AG10803 (cell line): ENCODE measurements around the gene AKNA.

ENCODE experiments used
- DNase-seq: peaks from one replicate; pipeline ENCODE4 v3.0.0; 2010; ENCODE audit warnings: low read depth
- H3K4me3 ChIP-seq: 2 replicates; pipeline ENCODE4 v1.5.1; 2011; ENCODE audit warnings: mild to moderate bottlenecking, low read length, control low read depth
- CTCF ChIP-seq: conservative IDR thresholded peaks from 2 replicates; pipeline ENCODE4 v1.5.1; 2011; ENCODE audit warnings: mild to moderate bottlenecking, low read length, control low read depth, inconsistent platforms

Gene AKNA

GRCh38 chr9:114404531-114404930, 16.7 kb upstream of the AKNA start:
- DNase-seq: no peak
- no peak for TF ChIP-seq CTCF
- H3K4me3 ChIP-seq: no peak overlapping the region

GRCh38 chr9:114403153-114403756, 15.5 kb upstream of the AKNA start:
- no peak for DNase-seq
- no peak for TF ChIP-seq CTCF

GRCh38 chr9:114401344-114401743, 13.6 kb upstream of the AKNA start:
- no peak for DNase-seq
- TF ChIP-seq CTCF: no peak
- H3K4me3 ChIP-seq: no peak overlapping the region

More at GRCh38 chr9:114403153-114403756, 15.5 kb upstream of the AKNA start:
- no peak overlapping the region for H3K4me3 ChIP-seq

- TF ChIP-seq CTCF: no peak
- H3K4me3 ChIP-seq: no peak overlapping the region
- no peak for DNase-seq
Measured at GRCh38 chr9:114400772-114401171, 13.0 kb upstream of the AKNA start.

- no peak for TF ChIP-seq CTCF
- DNase-seq: peak; percentile 46
- no peak overlapping the region for H3K4me3 ChIP-seq
Measured at GRCh38 chr9:114400219-114400618, 12.4 kb upstream of the AKNA start.

- no peak overlapping the region for H3K4me3 ChIP-seq
- no peak for TF ChIP-seq CTCF
- DNase-seq: no peak
Measured at GRCh38 chr9:114399381-114399780, 11.6 kb upstream of the AKNA start.

- no peak for TF ChIP-seq CTCF
- H3K4me3 ChIP-seq: peak overlapping the region; percentile 93
- peak; percentile 93 for DNase-seq
Measured at GRCh38 chr9:114397848-114398605, 10.2 kb upstream of the AKNA start.
